ENCODE results near the gene CHST9.

- no peak for TF ChIP-seq CTCF (IDR thresholded peaks at IDR 0.05)
- TF ChIP-seq ZFX (IDR thresholded peaks at IDR 0.05; ENCODE audit: borderline replicate concordance), result no peak
Observed at GRCh38 chr18:27120246-27120645, 64.9 kb downstream of the CHST9 start.

Data from 22Rv1 (cell line).